GM21390 (cell line): ENCODE data around the gene SMAD4.
"Not testable (repeated sequence)": the region's sequence is repeated elsewhere in the genome, so short reads cannot be mapped to it uniquely, and the experiment has no call there.

Source experiments
- ATAC-seq: cut with Tn5 transposase; IDR thresholded peaks from one replicate; pipeline ENCODE4 v1.9.1; 2021; ENCODE audit not compliant: unreplicated experiment

The SMAD4 gene

GRCh38 chr18:51069885-51070284, 39.9 kb downstream of the SMAD4 start:
- no peak for ATAC-seq

GRCh38 chr18:51070545-51070944, 40.5 kb downstream of the SMAD4 start:
- no peak for ATAC-seq

- ATAC-seq, result no peak
Measured at GRCh38 chr18:51072586-51073313, 42.7 kb downstream of the SMAD4 start.

- ATAC-seq, result peak; percentile 75
Measured at GRCh38 chr18:51074605-51075004, 44.6 kb downstream of the SMAD4 start.

- no peak for ATAC-seq
Measured at GRCh38 chr18:51076503-51076902, 46.5 kb downstream of the SMAD4 start.

GRCh38 chr18:51077217-51077616, 47.2 kb downstream of the SMAD4 start:
- peak; percentile 66 for ATAC-seq

- no peak for ATAC-seq
Measured at GRCh38 chr18:51078026-51078425, 48.0 kb downstream of the SMAD4 start.

GRCh38 chr18:51082571-51083267, 52.7 kb downstream of the SMAD4 start:
- peak; percentile 84 for ATAC-seq

- no peak for ATAC-seq
Measured at GRCh38 chr18:51083398-51083797, 53.4 kb downstream of the SMAD4 start.

GRCh38 chr18:51088410-51088809, 58.4 kb downstream of the SMAD4 start:
- no peak for ATAC-seq

GRCh38 chr18:51089691-51090090, 59.7 kb downstream of the SMAD4 start:
- no peak for ATAC-seq

- no peak for ATAC-seq
Measured at GRCh38 chr18:51091270-51091669, 61.3 kb downstream of the SMAD4 start.

- no peak for ATAC-seq
Measured at GRCh38 chr18:51092117-51092516, 62.1 kb downstream of the SMAD4 start.

GRCh38 chr18:51092967-51093366, 63.0 kb downstream of the SMAD4 start:
- ATAC-seq, result not testable (repeated sequence)

- no peak for ATAC-seq
Measured at GRCh38 chr18:51097021-51097822, 67.2 kb downstream of the SMAD4 start.

GRCh38 chr18:51098082-51098481, 68.1 kb downstream of the SMAD4 start:
- no peak for ATAC-seq

- ATAC-seq, result no peak
Measured at GRCh38 chr18:51098513-51098912, 68.5 kb downstream of the SMAD4 start.

GRCh38 chr18:51100385-51101120, 70.5 kb downstream of the SMAD4 start:
- ATAC-seq, result no peak

- no peak for ATAC-seq
Measured at GRCh38 chr18:51107082-51107481, 77.1 kb downstream of the SMAD4 start.

- ATAC-seq, result no peak
Measured at GRCh38 chr18:51107598-51108305, 77.7 kb downstream of the SMAD4 start.
